ENCODE results near the gene TCEAL9.

The TCEAL9 gene

DNA sequence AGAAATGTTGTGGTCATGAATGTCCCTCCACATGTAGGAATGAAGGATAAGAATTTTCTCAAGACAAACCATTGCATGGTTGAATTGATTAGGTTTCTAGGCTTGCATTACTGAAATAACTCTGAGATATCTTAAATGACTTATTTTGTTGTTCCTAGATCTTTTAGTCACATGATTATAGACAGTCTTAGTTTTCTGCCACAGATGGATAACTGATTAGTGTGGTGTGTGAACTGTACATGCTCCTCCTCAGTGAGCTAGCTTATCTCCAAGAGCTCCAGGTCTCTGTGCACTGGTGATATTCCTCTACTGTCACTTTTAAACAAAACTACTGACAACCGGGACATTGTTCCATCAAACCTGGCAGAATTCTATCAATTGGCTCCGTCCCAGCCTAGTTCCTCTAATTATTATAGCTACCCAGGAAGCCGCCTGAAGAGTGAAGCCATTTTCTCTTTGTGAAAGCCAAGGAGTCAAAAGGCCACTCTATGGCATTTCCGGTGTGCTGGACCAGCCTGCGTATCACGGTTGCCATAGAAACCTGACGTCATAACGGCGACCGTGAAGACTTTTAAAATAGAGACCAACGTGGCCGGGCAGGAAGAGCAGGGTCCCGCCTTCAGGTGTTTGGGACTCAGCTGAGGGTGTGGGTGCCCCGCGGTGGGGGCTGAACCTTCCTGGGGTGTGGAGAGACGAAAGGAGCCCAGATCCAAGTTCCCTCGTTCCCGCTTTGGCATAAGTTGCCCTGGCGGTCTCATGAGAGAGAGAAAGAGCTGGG, 48.1 kb downstream of the TCEAL9 start:
- Histone ChIP-seq H3K36me3 (ENCODE audit: insufficient read depth, low read length) (no peaks in the 10 kb centered on the region), H4K20me1 (ENCODE audit: insufficient read depth, low read length, poor library complexity, severe bottlenecking) (no peaks in the 10 kb centered on the region), H3K4me2 (ENCODE audit: low read depth, low read length, poor library complexity, severe bottlenecking) (peak overlapping the region; percentile 71), H3K9me3 (ENCODE audit: insufficient read depth, low read depth, low read length) (no peaks in the 10 kb centered on the region), H3F3A (ENCODE audit: low read depth) (no peaks in the 10 kb centered on the region), H3K9ac (ENCODE audit: low read depth, low read length, poor library complexity, severe bottlenecking) (peak overlapping the region; percentile 62), H3K9me2 (replicated peaks; ENCODE audit: low read depth, low read length) (no peaks in the 10 kb centered on the region), H2AFZ (ENCODE audit: low read length) (peak overlapping the region; percentile 90), H3K4me3 (ENCODE audit: low read length, poor library complexity, severe bottlenecking) (peak overlapping the region; percentile 76), H3K79me2 (ENCODE audit: insufficient read depth, low read length) (no peaks in the 10 kb centered on the region), H3K4me1 (ENCODE audit: insufficient read depth, low read length, poor library complexity, severe bottlenecking) (peaks cover 5% of the 10 kb centered on the region), H3K27me3 (ENCODE audit: insufficient read depth, low read length, poor library complexity, severe bottlenecking) (no peaks in the 10 kb centered on the region)
- no peak for TF ChIP-seq EZH2phosphoT487 (IDR thresholded peaks at IDR 0.05; ENCODE audit: borderline replicate concordance)
- TF ChIP-seq, protein P1, sequence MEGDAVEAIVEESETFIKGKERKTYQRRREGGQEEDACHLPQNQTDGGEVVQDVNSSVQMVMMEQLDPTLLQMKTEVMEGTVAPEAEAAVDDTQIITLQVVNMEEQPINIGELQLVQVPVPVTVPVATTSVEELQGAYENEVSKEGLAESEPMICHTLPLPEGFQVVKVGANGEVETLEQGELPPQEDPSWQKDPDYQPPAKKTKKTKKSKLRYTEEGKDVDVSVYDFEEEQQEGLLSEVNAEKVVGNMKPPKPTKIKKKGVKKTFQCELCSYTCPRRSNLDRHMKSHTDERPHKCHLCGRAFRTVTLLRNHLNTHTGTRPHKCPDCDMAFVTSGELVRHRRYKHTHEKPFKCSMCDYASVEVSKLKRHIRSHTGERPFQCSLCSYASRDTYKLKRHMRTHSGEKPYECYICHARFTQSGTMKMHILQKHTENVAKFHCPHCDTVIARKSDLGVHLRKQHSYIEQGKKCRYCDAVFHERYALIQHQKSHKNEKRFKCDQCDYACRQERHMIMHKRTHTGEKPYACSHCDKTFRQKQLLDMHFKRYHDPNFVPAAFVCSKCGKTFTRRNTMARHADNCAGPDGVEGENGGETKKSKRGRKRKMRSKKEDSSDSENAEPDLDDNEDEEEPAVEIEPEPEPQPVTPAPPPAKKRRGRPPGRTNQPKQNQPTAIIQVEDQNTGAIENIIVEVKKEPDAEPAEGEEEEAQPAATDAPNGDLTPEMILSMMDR (conservative IDR thresholded peaks at IDR 0.05; ENCODE audit: low read length) = no peak

DNA sequence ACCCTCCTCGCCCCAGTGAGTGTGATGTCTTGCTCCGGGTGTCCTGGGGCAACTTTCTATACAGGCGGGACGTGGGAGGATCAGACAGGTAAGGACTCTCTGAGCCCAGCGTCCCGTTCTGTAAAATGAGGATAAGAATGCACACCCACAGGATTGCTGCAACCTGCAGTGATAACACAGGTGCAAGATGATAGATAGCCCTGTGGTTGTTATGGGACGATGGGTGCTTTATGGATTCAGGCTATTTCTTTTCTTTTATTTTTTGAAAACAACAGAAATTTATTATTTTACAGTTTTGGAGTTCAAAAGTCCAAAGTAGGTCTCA, 48.7 kb downstream of the TCEAL9 start:
- H3K4me2 ChIP-seq (ENCODE audit: low read depth, low read length, poor library complexity, severe bottlenecking) = peak overlapping the region; percentile 71
- H3K36me3 ChIP-seq (ENCODE audit: insufficient read depth, low read length) = no peaks in the 10 kb centered on the region
- TF ChIP-seq, protein P1 (conservative IDR thresholded peaks at IDR 0.05; ENCODE audit: low read length) = no peak
- no peak for TF ChIP-seq EZH2phosphoT487 (IDR thresholded peaks at IDR 0.05; ENCODE audit: borderline replicate concordance)
- H2AFZ ChIP-seq (ENCODE audit: low read length) = peak overlapping the region; percentile 90
- no peaks in the 10 kb centered on the region for H3K27me3 ChIP-seq (ENCODE audit: insufficient read depth, low read length, poor library complexity, severe bottlenecking)
- no peaks in the 10 kb centered on the region for H3K9me2 ChIP-seq (replicated peaks; ENCODE audit: low read depth, low read length)
- H3F3A ChIP-seq (ENCODE audit: low read depth) = no peaks in the 10 kb centered on the region
- peak overlapping the region; percentile 62 for H3K9ac ChIP-seq (ENCODE audit: low read depth, low read length, poor library complexity, severe bottlenecking)
- H3K9me3 ChIP-seq (ENCODE audit: insufficient read depth, low read depth, low read length) = no peaks in the 10 kb centered on the region
- no peaks in the 10 kb centered on the region for H4K20me1 ChIP-seq (ENCODE audit: insufficient read depth, low read length, poor library complexity, severe bottlenecking)
- no peaks in the 10 kb centered on the region for H3K79me2 ChIP-seq (ENCODE audit: insufficient read depth, low read length)
- H3K4me1 ChIP-seq (ENCODE audit: insufficient read depth, low read length, poor library complexity, severe bottlenecking) = peaks cover 5% of the 10 kb centered on the region
- peak overlapping the region; percentile 76 for H3K4me3 ChIP-seq (ENCODE audit: low read length, poor library complexity, severe bottlenecking)

DNA sequence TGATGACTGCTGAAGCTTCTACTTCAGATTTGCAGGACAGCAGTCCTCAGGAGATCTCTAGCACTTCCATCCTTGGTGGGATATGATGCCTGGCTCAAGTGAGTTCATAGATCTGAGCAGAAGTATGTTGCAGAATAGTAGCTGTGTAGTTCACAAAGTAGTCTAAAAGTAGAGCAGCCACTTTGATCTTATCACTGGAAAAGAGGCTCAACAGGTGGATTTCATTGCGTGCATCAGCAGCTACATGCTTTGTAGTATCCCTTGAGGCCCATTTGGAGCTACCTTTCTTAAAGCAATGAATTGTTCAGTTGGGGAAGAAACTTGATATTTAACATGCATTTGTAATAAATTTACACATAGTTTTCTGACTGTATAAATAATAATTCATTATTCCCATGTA, 50.0 kb downstream of the TCEAL9 start:
- H3K9me3 ChIP-seq (ENCODE audit: insufficient read depth, low read depth, low read length) = no peaks in the 10 kb centered on the region
- no peaks in the 10 kb centered on the region for H3F3A ChIP-seq (ENCODE audit: low read depth)
- H3K27me3 ChIP-seq (ENCODE audit: insufficient read depth, low read length, poor library complexity, severe bottlenecking) = no peaks in the 10 kb centered on the region
- no peaks in the 10 kb centered on the region for H3K9me2 ChIP-seq (replicated peaks; ENCODE audit: low read depth, low read length)
- no peaks in the 10 kb centered on the region for H3K36me3 ChIP-seq (ENCODE audit: insufficient read depth, low read length)
- H3K79me2 ChIP-seq (ENCODE audit: insufficient read depth, low read length) = no peaks in the 10 kb centered on the region
- H3K4me3 ChIP-seq (ENCODE audit: low read length, poor library complexity, severe bottlenecking) = no peak overlapping the region
- H4K20me1 ChIP-seq (ENCODE audit: insufficient read depth, low read length, poor library complexity, severe bottlenecking) = no peaks in the 10 kb centered on the region
- peak overlapping the region; percentile 71 for H3K4me2 ChIP-seq (ENCODE audit: low read depth, low read length, poor library complexity, severe bottlenecking)
- H3K9ac ChIP-seq (ENCODE audit: low read depth, low read length, poor library complexity, severe bottlenecking) = no peak overlapping the region
- no peak overlapping the region for H2AFZ ChIP-seq (ENCODE audit: low read length)
- peaks cover 5% of the 10 kb centered on the region for H3K4me1 ChIP-seq (ENCODE audit: insufficient read depth, low read length, poor library complexity, severe bottlenecking)
- TF ChIP-seq, protein P1 (conservative IDR thresholded peaks at IDR 0.05; ENCODE audit: low read length) = no peak
- TF ChIP-seq EZH2phosphoT487 (IDR thresholded peaks at IDR 0.05; ENCODE audit: borderline replicate concordance) = no peak

All from Loucy (cell line).